Hepatocyte (in vitro differentiated cells): Measurements from ENCODE around the gene CCDC32.
"Not testable (repeated sequence)": the region's sequence is repeated elsewhere in the genome, so short reads cannot be mapped to it uniquely, and the experiment has no call there.

Experiments
- EZH2 ChIP-seq: fragments of 200-600 bp; sonication (generic); IDR thresholded peaks from 2 replicates; pipeline ENCODE4 v1.6.1; 2016; ENCODE audit warnings: antibody characterized with exemption, mild to moderate bottlenecking, borderline replicate concordance
- EZH2phosphoT487 ChIP-seq: fragments of 200-600 bp; sonication (generic); IDR thresholded peaks from one replicate; pipeline ENCODE4 v1.6.1; 2018; ENCODE audit warnings: antibody characterized with exemption, mild to moderate bottlenecking, low read depth, moderate library complexity; ENCODE audit not compliant: unreplicated experiment, severe bottlenecking
- TF ChIP-seq, protein P1 (sequence below): fragments of 200-600 bp; sonication (generic); IDR thresholded peaks from 2 replicates; pipeline ENCODE4 v1.5.1; 2016; ENCODE audit warnings: antibody characterized with exemption, mild to moderate bottlenecking; ENCODE audit not compliant: poor library complexity

DNA sequence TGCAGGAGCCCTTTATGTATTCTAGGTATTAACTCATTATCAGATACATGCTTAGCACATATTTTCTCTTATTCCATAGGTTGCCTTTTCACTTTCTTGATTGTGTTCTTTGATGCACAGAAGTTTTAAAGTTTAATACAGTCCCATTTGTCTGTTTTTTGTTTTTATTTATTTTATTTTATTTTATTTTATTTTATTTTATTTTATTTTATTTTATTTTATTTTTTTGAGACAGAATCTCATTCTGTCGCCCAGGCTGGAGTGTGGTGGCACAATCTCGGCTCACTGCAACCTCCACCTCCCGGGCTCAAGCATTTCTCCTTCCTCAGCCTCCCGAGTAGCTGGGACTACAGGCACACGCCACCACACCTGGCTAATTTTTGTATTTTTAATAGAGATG, 12.1 kb upstream of the CCDC32 start:
- TF ChIP-seq, protein P1, sequence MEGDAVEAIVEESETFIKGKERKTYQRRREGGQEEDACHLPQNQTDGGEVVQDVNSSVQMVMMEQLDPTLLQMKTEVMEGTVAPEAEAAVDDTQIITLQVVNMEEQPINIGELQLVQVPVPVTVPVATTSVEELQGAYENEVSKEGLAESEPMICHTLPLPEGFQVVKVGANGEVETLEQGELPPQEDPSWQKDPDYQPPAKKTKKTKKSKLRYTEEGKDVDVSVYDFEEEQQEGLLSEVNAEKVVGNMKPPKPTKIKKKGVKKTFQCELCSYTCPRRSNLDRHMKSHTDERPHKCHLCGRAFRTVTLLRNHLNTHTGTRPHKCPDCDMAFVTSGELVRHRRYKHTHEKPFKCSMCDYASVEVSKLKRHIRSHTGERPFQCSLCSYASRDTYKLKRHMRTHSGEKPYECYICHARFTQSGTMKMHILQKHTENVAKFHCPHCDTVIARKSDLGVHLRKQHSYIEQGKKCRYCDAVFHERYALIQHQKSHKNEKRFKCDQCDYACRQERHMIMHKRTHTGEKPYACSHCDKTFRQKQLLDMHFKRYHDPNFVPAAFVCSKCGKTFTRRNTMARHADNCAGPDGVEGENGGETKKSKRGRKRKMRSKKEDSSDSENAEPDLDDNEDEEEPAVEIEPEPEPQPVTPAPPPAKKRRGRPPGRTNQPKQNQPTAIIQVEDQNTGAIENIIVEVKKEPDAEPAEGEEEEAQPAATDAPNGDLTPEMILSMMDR, result not testable (repeated sequence)
- TF ChIP-seq EZH2phosphoT487, EZH2: not testable (repeated sequence)
